ENCODE measurements around the gene HOOK1.

HOOK1 gene

GRCh38 chr1:59814901-59815825 is at the start of gene HOOK1:
Gene HOOK1 (plus strand): TSS chr1:59814949. CDS start chr1:59815118, 169 bp downstream.
- no peak for DNase-seq (ENCODE audit: low spot score)

DNA sequence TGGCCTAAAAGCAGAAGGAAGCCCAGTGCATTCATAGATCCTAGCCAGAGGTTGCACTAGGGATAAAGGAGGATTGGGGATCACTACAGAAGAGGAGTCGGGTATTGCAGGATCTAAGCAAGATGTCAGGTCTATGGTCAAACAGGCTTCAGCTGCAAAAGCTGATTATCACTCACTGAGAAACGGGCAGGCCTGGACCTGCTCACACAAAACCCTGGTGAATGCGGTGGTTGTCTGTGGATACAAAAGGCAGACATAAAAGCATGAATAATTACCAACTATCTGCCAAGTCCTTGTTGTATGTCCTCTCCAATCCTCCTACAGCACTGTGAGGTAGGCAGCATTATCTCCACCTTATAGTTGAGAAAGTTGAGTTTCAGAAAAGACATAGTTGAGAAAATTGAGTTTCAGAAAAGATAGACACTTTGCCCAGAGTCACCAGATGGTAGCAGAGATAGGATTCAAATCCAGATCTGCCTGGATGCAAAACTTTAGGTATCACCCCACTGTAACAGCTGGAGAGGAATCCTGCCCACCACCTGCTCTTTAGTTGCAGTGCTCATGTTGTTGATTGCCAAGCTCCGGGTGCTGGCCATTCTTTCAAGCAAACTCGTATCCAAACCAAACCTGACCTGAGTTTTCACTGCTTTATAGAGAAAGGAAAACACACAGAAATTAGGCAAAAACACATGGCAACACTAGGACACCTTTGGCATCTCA is 49.6 kb upstream of the HOOK1 start:
- no peak for DNase-seq (ENCODE audit: low spot score)

- DNase-seq (ENCODE audit: low spot score) = no peak
Observed at GRCh38 chr1:59766227-59766855, 48.4 kb upstream of the HOOK1 start.

GRCh38 chr1:59767119-59767518 is 47.6 kb upstream of the HOOK1 start:
- DNase-seq (ENCODE audit: low spot score) = no peak

- DNase-seq (ENCODE audit: low spot score) = no peak
Observed at GRCh38 chr1:59768792-59769735, 45.7 kb upstream of the HOOK1 start.

DNA sequence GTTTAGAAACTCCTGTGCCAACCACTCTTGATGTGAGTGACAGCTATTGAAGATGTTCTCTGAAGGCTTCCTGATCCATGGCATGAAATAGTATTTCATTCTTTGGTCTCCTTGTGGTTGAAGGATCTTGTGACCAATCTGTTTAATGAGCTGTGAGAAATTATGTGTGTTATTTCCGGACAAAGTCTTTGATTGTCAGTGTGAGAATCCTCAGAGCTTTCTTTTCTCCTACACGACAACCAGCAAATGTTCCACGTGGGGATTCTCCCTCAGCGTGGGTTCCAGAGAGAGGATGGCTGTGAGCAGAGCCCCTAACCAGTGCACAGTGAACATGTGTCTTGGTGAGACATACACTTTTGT is 45.0 kb upstream of the HOOK1 start:
- no peak for DNase-seq (ENCODE audit: low spot score)

- DNase-seq (ENCODE audit: low spot score) = no peak
Observed at GRCh38 chr1:59771361-59771760, 43.4 kb upstream of the HOOK1 start.

DNA sequence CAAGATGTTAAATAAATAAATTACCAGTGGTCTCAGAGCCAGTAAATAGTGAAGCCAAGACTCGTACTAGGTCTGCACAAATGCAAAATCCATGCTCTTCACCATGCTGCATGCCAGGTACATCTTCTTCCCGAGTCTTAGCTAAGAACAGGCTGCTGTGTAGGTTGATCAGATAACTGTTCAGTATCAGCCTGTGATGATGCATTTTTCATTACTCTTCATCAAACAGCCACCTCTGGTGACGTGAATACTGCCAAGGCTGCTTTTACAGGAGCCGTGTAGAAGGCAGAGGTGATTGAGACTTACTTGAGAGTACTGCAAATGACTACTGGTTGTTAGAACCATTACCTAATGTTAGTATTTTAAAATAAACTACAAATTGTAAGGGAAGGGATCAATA is 39.3 kb upstream of the HOOK1 start:
- no peak for DNase-seq (ENCODE audit: low spot score)

DNA sequence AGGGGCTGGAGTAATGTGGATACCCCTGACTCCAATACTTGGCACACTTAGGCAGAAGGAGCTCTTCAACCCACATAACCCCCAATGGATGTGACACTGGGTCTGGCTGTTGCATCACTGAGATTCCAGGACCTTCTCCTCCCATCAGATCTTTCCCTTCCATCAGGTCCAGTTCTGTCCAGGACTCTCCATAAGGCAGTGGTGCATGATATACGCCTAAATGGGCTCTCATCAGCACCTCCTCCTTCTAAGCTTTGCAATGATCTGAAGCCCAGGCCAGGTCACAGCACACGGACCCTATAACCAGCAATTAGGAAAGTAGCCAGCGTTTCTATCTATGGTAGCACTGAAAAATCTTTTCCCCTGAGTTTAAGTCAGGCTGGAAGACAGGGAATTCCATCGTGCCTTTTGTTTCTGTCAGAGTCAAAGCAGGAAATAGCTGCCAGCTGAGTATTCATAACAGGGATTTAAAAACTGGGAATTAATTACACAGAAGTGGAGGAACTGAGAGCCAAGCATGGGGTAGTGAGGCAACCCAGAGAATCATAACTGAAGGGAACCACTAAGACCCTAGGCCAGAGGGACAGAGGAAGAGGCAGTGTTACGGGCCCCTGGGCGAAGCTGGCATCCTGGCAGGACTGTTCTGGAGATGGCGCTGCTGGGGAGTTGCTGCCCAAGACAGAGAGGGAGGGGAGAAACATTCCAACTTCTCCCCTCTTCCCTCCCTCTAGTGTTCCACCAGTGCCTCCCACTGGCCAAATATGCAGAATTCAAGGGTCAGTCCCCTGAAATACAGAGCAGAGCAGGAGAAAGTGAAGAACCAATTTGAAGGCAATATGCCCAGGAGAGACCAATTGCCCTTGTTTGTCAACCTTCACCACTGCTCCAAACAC is 37.5 kb upstream of the HOOK1 start:
- DNase-seq (ENCODE audit: low spot score) = no peak

DNA sequence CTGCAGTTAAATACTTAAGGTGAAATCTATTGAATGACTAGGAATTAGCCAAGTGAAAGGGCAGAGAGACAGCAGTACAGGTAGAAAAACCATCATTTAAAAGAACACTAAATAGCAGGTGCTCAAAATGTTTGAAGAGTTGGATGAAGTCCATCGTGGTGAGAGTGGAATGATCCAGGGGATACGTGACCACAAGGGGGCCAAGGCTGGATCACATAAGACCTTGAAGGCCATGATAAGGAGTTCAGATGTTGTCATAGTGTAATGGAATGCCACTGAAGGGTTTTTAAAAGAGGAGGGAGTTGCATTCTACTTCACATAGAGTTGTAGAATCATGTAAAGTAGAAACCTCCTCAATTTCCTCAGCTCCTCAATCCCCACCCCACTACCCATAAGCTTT is 34.8 kb upstream of the HOOK1 start:
- no peak for DNase-seq (ENCODE audit: low spot score)

- no peak for DNase-seq (ENCODE audit: low spot score)
Observed at GRCh38 chr1:59788825-59789224, 25.9 kb upstream of the HOOK1 start.

DNA sequence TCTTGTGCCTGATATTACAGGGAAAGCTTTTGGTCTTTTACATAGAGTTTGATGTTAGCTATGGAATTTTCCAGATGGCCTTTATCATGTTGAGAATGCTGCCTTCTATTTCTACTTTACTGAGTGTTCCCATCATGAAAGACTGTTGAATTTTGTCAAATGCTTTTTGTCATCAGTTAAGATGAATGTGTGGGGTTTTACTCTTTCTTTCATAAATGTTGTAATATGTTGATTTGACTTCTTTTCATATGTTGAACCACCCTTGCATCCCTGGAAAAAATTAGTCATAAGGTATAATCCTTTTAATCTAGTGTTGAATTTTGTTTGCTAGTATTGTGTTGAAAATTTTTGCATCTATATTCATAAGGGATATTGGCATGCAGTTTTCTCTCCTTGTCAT is 16.1 kb upstream of the HOOK1 start:
- DNase-seq (ENCODE audit: low spot score) = no peak

GRCh38 chr1:59803458-59804038 is 11.2 kb upstream of the HOOK1 start:
- DNase-seq (ENCODE audit: low spot score) = no peak

- DNase-seq (ENCODE audit: low spot score) = no peak
Observed at GRCh38 chr1:59804301-59804700, 10.4 kb upstream of the HOOK1 start.

DNA sequence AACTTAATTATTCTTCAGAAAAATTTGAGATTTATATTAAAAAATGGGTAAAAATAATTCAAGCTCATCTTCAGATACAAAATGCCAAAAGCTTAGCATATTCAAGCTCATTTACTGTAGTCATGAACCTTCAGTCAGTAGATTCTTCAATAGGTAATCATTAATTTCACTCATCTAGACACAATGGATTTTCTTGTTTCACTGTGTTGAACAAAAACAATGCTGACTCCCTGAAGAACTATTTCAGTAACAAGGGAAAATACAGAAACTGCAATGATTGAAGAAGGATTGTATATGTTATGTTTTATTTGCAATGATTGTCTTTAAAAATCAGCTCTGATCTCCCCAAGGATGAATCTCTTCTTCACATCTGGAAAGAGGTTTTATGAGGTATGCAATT is 9.2 kb upstream of the HOOK1 start:
- DNase-seq (ENCODE audit: low spot score) = no peak

DNA sequence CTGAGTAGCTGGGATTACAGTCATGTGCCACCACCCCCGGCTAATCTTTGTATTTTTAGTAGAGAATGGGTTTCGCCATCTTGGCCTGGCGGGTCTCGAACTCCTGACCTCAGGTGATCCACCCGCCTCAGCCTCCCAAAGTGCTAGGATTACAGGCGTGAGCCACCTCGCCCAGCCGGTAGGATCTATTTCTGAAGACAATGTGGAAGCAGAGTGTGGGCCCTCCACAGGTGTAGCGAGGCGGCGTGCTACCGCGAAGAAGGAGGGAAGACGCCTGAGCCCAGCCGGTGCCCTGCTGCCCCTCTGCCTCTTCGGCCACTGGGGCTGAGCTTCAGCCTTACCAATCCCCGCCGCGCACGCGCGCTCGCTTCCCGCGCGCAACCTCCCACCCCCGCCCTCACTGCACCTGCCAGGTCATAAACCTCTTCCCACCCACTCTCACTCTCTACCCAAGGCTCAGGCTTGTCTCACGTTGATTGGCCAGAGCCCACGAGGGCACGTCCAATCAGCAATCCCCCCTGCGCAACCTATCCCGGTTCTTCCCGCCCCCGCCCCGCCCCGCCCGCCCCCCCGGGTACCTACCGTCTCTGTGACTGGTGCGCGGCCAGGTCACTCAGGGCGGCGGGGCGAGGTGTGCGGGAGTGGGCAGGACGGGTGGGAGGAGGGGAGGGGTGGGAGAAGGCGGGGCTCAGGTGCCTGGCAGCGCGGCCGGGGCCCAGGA is 409 bp upstream of the HOOK1 start:
- peak; percentile 48 for DNase-seq (ENCODE audit: low spot score)

DNA sequence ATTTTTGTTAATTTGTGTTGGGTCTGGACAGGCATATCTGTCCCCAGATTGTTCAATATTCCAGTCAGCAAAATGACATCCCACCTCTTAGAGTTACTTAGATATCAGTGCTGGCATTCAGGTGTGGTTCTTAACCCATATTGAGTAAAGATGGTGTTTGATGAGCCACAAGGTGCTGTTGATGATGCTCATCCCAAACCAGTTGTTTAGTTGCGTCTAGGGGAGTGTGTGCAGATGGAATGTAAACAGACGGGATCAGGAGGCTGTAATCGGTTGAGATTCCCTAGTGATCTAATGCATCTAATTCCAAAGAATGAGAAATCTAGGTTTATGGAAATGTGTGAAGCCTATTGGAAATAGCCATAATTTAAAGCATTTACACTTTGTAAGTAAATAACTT is 1.1 kb downstream of the HOOK1 start:
- no peak for DNase-seq (ENCODE audit: low spot score)

DNA sequence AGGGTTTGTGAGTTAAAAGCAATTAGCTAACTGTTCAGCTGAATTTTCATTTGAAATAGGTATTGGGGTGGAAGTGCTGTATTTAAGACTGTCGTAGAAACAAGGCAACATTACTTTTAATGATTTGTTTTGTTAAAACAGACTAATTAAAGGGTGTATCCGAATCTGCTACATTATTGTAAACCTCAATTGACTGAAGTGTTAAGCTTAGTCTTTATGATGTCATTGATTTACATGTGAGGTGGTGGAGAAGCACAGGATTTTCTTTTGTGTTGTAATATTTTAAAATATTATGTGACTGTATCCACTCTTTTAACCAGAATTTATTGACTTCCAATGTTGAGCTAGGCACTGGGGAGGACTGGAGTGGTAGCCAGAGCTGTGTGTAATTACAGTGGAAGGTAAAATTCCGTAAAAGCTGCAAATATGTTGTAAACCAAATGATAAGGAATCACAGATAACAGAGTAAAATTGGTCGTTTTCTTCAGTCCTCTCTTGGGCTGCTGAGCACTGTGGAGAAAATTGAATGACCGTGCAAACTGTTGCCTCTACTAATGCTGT is 1.6 kb downstream of the HOOK1 start:
- no peak for DNase-seq (ENCODE audit: low spot score)
